ENCODE data around the gene CTSK.
"Not testable (repeated sequence)": the region's sequence is repeated elsewhere in the genome, so short reads cannot be mapped to it uniquely, and the experiment has no call there.

Gene CTSK

DNA sequence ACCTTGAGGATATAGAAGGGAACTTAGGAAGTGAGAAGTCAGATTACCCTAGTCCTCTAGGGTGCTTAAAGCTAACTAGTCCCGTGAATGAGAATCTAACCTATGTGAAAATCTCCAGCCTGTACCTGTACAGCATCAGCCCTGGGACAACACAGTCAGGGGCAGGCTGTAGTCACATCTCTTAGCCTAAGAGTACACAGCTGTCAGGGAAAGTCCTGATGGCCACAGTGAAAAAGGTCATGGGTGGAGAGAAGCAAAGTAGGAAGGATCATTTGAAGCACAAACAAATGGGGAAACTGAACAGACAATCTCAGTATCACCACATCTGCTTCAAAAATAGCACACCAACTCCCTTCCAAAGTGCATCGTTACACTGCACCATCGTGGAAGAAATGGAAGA is 11.7 kb downstream of the CTSK start:
- Histone ChIP-seq H3K9ac (ENCODE audit: low read length) (no peak overlapping the region), H3K4me2 (ENCODE audit: low read length) (no peak overlapping the region), H3K36me3 (replicated peaks; ENCODE audit: low read depth, low read length) (peaks cover 22% of the 10 kb centered on the region), H4K20me1 (ENCODE audit: insufficient read depth, low read length) (no peaks in the 10 kb centered on the region), H3K27me3 (ENCODE audit: low read depth, low read length) (no peaks in the 10 kb centered on the region), H3K4me3 (ENCODE audit: low read length) (no peak overlapping the region), H3K27ac (ENCODE audit: low read length) (no peak overlapping the region), H2AFZ (ENCODE audit: low read depth, low read length) (no peak overlapping the region), H3K9me3 (ENCODE audit: insufficient read depth, low read length) (no peaks in the 10 kb centered on the region), H3K4me1 (ENCODE audit: low read length) (no peaks in the 10 kb centered on the region), H3K79me2 (ENCODE audit: low read length) (no peaks in the 10 kb centered on the region)
- no peak for TF ChIP-seq EZH2phosphoT487 (IDR thresholded peaks at IDR 0.05; ENCODE audit: low read depth)
- TF ChIP-seq, protein P1, sequence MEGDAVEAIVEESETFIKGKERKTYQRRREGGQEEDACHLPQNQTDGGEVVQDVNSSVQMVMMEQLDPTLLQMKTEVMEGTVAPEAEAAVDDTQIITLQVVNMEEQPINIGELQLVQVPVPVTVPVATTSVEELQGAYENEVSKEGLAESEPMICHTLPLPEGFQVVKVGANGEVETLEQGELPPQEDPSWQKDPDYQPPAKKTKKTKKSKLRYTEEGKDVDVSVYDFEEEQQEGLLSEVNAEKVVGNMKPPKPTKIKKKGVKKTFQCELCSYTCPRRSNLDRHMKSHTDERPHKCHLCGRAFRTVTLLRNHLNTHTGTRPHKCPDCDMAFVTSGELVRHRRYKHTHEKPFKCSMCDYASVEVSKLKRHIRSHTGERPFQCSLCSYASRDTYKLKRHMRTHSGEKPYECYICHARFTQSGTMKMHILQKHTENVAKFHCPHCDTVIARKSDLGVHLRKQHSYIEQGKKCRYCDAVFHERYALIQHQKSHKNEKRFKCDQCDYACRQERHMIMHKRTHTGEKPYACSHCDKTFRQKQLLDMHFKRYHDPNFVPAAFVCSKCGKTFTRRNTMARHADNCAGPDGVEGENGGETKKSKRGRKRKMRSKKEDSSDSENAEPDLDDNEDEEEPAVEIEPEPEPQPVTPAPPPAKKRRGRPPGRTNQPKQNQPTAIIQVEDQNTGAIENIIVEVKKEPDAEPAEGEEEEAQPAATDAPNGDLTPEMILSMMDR (IDR thresholded peaks at IDR 0.05; ENCODE audit: low read depth, low read length) = no peak

DNA sequence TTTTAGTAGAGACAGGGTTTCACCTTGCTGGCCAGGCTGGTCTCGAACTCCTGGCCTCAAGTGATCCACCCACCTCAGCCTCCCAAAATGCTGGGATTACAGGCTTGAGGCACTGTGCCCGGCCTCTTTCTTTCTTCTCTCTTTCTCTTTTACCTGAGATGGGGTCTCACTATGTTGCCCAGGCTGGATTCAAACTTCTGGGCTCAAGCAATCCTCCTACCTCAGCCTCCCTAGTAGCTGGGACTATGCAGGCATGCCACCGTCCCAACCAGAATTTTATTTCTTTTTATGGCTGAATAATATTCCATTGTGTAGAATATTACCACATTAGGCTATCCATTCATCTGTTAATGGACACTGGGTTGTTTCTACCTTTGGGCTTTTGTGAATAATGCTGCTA is 14.3 kb downstream of the CTSK start:
- not testable (repeated sequence) for H3K9me3 ChIP-seq (ENCODE audit: insufficient read depth, low read length); H3K4me1 ChIP-seq (ENCODE audit: low read length); H2AFZ ChIP-seq (ENCODE audit: low read depth, low read length); H4K20me1 ChIP-seq (ENCODE audit: insufficient read depth, low read length); H3K79me2 ChIP-seq (ENCODE audit: low read length); H3K9ac ChIP-seq (ENCODE audit: low read length); H3K27ac ChIP-seq (ENCODE audit: low read length); H3K27me3 ChIP-seq (ENCODE audit: low read depth, low read length); H3K4me2 ChIP-seq (ENCODE audit: low read length); H3K4me3 ChIP-seq (ENCODE audit: low read length)
- H3K36me3 ChIP-seq (replicated peaks; ENCODE audit: low read depth, low read length) = peaks cover 16% of the 10 kb centered on the region

DNA sequence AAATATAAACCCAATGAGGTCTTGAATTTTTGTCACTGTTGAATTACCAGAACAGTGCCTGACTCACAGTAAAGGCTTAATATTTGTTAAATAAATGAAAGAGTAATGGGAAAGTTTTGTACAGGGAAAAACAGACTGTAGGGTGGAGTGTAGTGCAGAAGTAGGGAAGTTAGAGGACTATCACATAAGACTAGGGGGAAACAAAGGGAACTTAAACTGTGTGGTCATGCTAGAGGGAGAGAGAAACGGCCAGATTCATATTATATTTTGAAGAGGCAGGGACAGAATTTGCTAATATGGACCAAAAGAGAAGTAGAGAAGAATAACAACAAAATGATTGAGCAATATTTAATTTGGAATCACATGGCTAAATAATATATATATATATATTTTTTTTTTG is 14.8 kb downstream of the CTSK start:
- H3K36me3 ChIP-seq (replicated peaks; ENCODE audit: low read depth, low read length) = peaks cover 16% of the 10 kb centered on the region
- H3K4me2 ChIP-seq (ENCODE audit: low read length) = no peak overlapping the region
- no peaks in the 10 kb centered on the region for H3K9me3 ChIP-seq (ENCODE audit: insufficient read depth, low read length)
- H3K4me1 ChIP-seq (ENCODE audit: low read length) = peaks cover 8% of the 10 kb centered on the region
- no peak overlapping the region for H3K9ac ChIP-seq (ENCODE audit: low read length)
- no peaks in the 10 kb centered on the region for H4K20me1 ChIP-seq (ENCODE audit: insufficient read depth, low read length)
- TF ChIP-seq, protein P1 (IDR thresholded peaks at IDR 0.05; ENCODE audit: low read depth, low read length) = no peak
- no peak for TF ChIP-seq EZH2phosphoT487 (IDR thresholded peaks at IDR 0.05; ENCODE audit: low read depth)
- H2AFZ ChIP-seq (ENCODE audit: low read depth, low read length) = no peak overlapping the region
- H3K27me3 ChIP-seq (ENCODE audit: low read depth, low read length) = no peaks in the 10 kb centered on the region
- H3K27ac ChIP-seq (ENCODE audit: low read length) = no peak overlapping the region
- no peak overlapping the region for H3K4me3 ChIP-seq (ENCODE audit: low read length)
- H3K79me2 ChIP-seq (ENCODE audit: low read length) = no peaks in the 10 kb centered on the region

DNA sequence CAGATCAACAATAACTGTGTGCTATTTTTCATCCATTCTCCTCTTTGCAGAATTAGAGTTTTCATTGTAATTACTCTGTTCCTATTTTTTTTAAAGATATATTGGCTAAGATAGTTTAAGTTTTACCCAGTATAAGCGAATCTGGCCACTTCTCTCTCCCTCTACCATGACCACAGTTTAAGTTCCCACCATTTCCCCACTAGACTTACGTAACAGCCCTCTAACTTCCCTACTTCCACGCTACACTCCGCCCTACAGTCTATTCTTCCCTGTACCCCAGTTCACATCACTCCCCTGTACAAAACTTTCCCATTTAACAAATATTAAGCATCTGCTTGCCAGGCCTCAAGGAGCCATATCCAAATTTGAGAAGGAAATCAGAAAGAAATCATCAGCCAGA is 16.5 kb downstream of the CTSK start:
- Histone ChIP-seq H4K20me1 (ENCODE audit: insufficient read depth, low read length) (no peaks in the 10 kb centered on the region), H3K4me1 (ENCODE audit: low read length) (peaks cover 19% of the 10 kb centered on the region), H3K9ac (ENCODE audit: low read length) (no peak overlapping the region), H2AFZ (ENCODE audit: low read depth, low read length) (no peak overlapping the region), H3K36me3 (replicated peaks; ENCODE audit: low read depth, low read length) (peaks cover 12% of the 10 kb centered on the region), H3K4me3 (ENCODE audit: low read length) (no peak overlapping the region), H3K79me2 (ENCODE audit: low read length) (no peaks in the 10 kb centered on the region), H3K27ac (ENCODE audit: low read length) (no peak overlapping the region), H3K9me3 (ENCODE audit: insufficient read depth, low read length) (no peaks in the 10 kb centered on the region), H3K27me3 (ENCODE audit: low read depth, low read length) (no peaks in the 10 kb centered on the region), H3K4me2 (ENCODE audit: low read length) (no peak overlapping the region)
- no peak for TF ChIP-seq EZH2phosphoT487 (IDR thresholded peaks at IDR 0.05; ENCODE audit: low read depth)

DNA sequence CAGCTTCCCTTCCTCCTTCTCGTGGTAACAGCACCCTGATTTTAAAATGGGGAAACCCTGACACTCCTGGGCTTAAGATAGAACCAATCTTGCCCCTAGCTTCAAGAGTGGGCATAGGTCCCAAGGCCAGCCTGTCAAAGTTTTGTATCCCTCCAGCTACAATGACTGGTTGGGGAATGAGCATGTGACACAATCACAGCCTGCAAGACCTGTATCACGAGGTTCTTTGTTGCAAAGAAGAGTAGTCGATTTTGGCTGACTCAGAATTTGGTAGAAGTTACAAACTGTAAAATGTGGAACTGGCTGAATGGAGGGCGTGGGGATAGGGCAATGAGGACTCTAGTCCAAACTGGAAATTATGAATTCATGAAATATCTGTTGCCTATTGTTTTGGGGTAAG is 18.7 kb downstream of the CTSK start:
- H3K4me2 ChIP-seq (ENCODE audit: low read length) = no peak overlapping the region
- H3K9me3 ChIP-seq (ENCODE audit: insufficient read depth, low read length) = no peaks in the 10 kb centered on the region
- H3K4me1 ChIP-seq (ENCODE audit: low read length) = peaks cover 19% of the 10 kb centered on the region
- H3K79me2 ChIP-seq (ENCODE audit: low read length) = no peaks in the 10 kb centered on the region
- no peak overlapping the region for H2AFZ ChIP-seq (ENCODE audit: low read depth, low read length)
- no peak overlapping the region for H3K4me3 ChIP-seq (ENCODE audit: low read length)
- TF ChIP-seq, protein P1 (IDR thresholded peaks at IDR 0.05; ENCODE audit: low read depth, low read length) = no peak
- no peak for TF ChIP-seq EZH2phosphoT487 (IDR thresholded peaks at IDR 0.05; ENCODE audit: low read depth)
- no peaks in the 10 kb centered on the region for H3K27me3 ChIP-seq (ENCODE audit: low read depth, low read length)
- H3K9ac ChIP-seq (ENCODE audit: low read length) = no peak overlapping the region
- H4K20me1 ChIP-seq (ENCODE audit: insufficient read depth, low read length) = no peaks in the 10 kb centered on the region
- H3K27ac ChIP-seq (ENCODE audit: low read length) = no peak overlapping the region
- peaks cover 5% of the 10 kb centered on the region for H3K36me3 ChIP-seq (replicated peaks; ENCODE audit: low read depth, low read length)
